GM12878 (cell line): Measurements from ENCODE around the gene HEXA. TPM values are rescaled to one million over a fixed set of nuclear protein-coding genes. Genes with fewer than 3 reads are reported as not detected.

Source experiments
- ATAC-seq: fragments of 200-7000 bp; cut with Tn5 transposase; 3 replicates; pipeline ENCODE4 v1.9.1; 2020; ENCODE audit warnings: mild to moderate bottlenecking, moderate library complexity
- BruUV-seq: library from RNA; stranded (reverse); fragments of 400-500 nt; replicated peaks from 2 replicates; lab custom pipeline; 2021; lab: Mats Ljungman, UMichigan
- CTCF ChIA-PET: fragments of 300-600 bp; sonication (Branson Sonifier 250); formaldehyde crosslinking; extraction: SDS; loops from one replicate; lab custom pipeline; 2021; ENCODE audit warnings: inconsistent platforms; lab: Yijun Ruan, JAX
- POLR2A ChIA-PET: fragments of 350-600 bp; formaldehyde crosslinking; extraction: SDS; loops from one replicate; lab custom pipeline; 2021; ENCODE audit warnings: inconsistent platforms; lab: Charles Lee
- RAD21 ChIA-PET: fragments of 300-600 bp; sonication (Branson Sonifier 250); formaldehyde crosslinking; loops from one replicate; lab custom pipeline; 2023; ENCODE audit warnings: antibody characterized with exemption; ENCODE audit not compliant: unreplicated experiment; lab: Charles Lee
- SMC1A ChIA-PET: fragments of 300-600 bp; sonication (Branson Sonifier 250); formaldehyde crosslinking; loops from one replicate; lab custom pipeline; 2023; ENCODE audit not compliant: unreplicated experiment, uncharacterized antibody; lab: Charles Lee
- DNase-seq: peaks from one replicate; pipeline ENCODE4 v3.0.0-alpha.2; 2011; ENCODE audit warnings: low read depth, low spot score
- FAIRE-seq: peaks from 3 replicates; lab custom pipeline; 2011; peaks lifted over from hg19 to GRCh38; lab: Jason Lieb, UNC
- H2AFZ ChIP-seq: 2 replicates; pipeline ENCODE4 v1.6.0; 2011; ENCODE audit warnings: low read depth, low read length, control low read depth; ENCODE audit not compliant: control insufficient read depth
- H3K27ac ChIP-seq: 2 replicates; pipeline ENCODE4 v1.5.1; 2011; ENCODE audit warnings: control low read depth; ENCODE audit not compliant: control insufficient read depth, insufficient read depth
- H3K27me3 ChIP-seq, 2 experiments: replicated peaks in 1 of 2; 2 replicates each; pipeline versions ENCODE4 v1.6.0 to v1.6.1; 2011; ENCODE audit warnings: low read length in 1 of 2; ENCODE audit not compliant: control insufficient read depth in 2 of 2, insufficient read depth in 2 of 2
- H3K36me3 ChIP-seq, 2 experiments: 2 replicates each; pipeline ENCODE4 v1.5.1; 2011; ENCODE audit warnings: low read length in 1 of 2; ENCODE audit not compliant: control insufficient read depth in 2 of 2, insufficient read depth in 2 of 2
- H3K4me1 ChIP-seq: 2 replicates; pipeline ENCODE4 v1.6.1; 2011; ENCODE audit warnings: mild to moderate bottlenecking, low read length, moderate library complexity, mixed read lengths; ENCODE audit not compliant: control insufficient read depth, insufficient read depth
- H3K4me2 ChIP-seq: 2 replicates; pipeline ENCODE4 v1.6.0; 2011; ENCODE audit warnings: control low read depth; ENCODE audit not compliant: control insufficient read depth, insufficient read depth
- H3K4me3 ChIP-seq: fragments of 200-600 bp; sonication (generic); 2 replicates; pipeline ENCODE4 v1.5.1; 2016
- H3K79me2 ChIP-seq: 2 replicates; pipeline ENCODE4 v1.6.0; 2011; ENCODE audit warnings: low read length; ENCODE audit not compliant: control insufficient read depth, insufficient read depth
- H3K9ac ChIP-seq: 2 replicates; pipeline ENCODE4 v1.8.0; 2011; ENCODE audit warnings: low read length, control low read depth, mixed read lengths; ENCODE audit not compliant: control insufficient read depth, insufficient read depth
- H3K9me3 ChIP-seq: replicated peaks from 3 replicates; pipeline ENCODE4 v1.5.1; 2011; ENCODE audit warnings: mild to moderate bottlenecking, low read length; ENCODE audit not compliant: control insufficient read depth, insufficient read depth
- H4K20me1 ChIP-seq: 2 replicates; pipeline ENCODE4 v1.6.0; 2011; ENCODE audit not compliant: control insufficient read depth, insufficient read depth
- CBFB ChIP-seq: IDR thresholded peaks from 2 replicates; pipeline ENCODE4 v1.6.1; 2016; ENCODE audit warnings: antibody characterized with exemption, low read depth
- MEF2B ChIP-seq: fragments of 450-650 bp; IDR thresholded peaks from 2 replicates; pipeline ENCODE4 v1.6.1; 2018; ENCODE audit warnings: mild to moderate bottlenecking, moderate library complexity; ENCODE audit not compliant: partially characterized antibody, poor library complexity, severe bottlenecking
- NFYA ChIP-seq: IDR thresholded peaks from 2 replicates; pipeline ENCODE4 v1.6.1; 2011; ENCODE audit warnings: low read depth, mild to moderate bottlenecking, low read length, improper control_type of control experiment, borderline replicate concordance
- SMC3 ChIP-seq: IDR thresholded peaks from 2 replicates; pipeline ENCODE4 v1.6.1; 2011; ENCODE audit warnings: low read length, improper control_type of control experiment, borderline replicate concordance
- ZZZ3 ChIP-seq: IDR thresholded peaks from 2 replicates; pipeline ENCODE4 v1.6.1; 2011; ENCODE audit warnings: low read depth; ENCODE audit not compliant: control insufficient read depth, insufficient read length
- WGBS: methylation state at CpG from one replicate; pipeline ENCODE4 v1.1.6; 2016; ENCODE audit warnings: low lambda C conversion rate; ENCODE audit not compliant: insufficient replicate concordance, insufficient coverage; ENCODE audit errors: missing lambda C conversion rate; 5-methylcytosine and 5-hydroxymethylcytosine counted together
- in situ Hi-C: fragments of 300-500 bp; cut with MboI; formaldehyde crosslinking; loops from 9 replicates; pipeline ENCODE4 v1.14.3; 2018; ENCODE audit warnings: mixed read lengths
- intact Hi-C: fragments of 100-400 bp; cut with micrococcal nuclease; formaldehyde crosslinking; loops from one replicate; pipeline ENCODE4 v1.14.2; 2022; ENCODE audit not compliant: unreplicated experiment
- polyA plus RNA-seq, 11 experiments: library from polyadenylated mRNA; depleted of rRNA in 4 of 11; unstranded in 6 of 11; stranded (reverse) in 5 of 11; fragments of >200 nt; fragmentation: Nextera tagmentation in 4 of 11; fragmentation: Illumina TruSeq in 1 of 11; extraction: Ambion mirVana in 4 of 11; extraction: Trizol in 1 of 11; gene quantifications; 1 replicate in 1 of 11; 2 replicates in 10 of 11; pipeline versions ENCODE4 v1.2.1 to v1.2.3, GENCODE V29; 2011 to 2016; ENCODE audit warnings: inconsistent platforms in 2 of 11, missing spikeins in 2 of 11, low read depth in 1 of 11
- total RNA-seq, 4 experiments: library from RNA; depleted of rRNA in 3 of 4; stranded (reverse); fragments of >200 nt in 3 of 4; fragmentation: Illumina TruSeq in 1 of 4; extraction: Trizol in 1 of 4; gene quantifications; 2 replicates each; pipeline versions ENCODE4 v1.2.1 to v1.2.3, GENCODE V29; 2013 to 2021
- TF ChIP-seq, protein P1 (sequence below): IDR thresholded peaks from 2 replicates; pipeline ENCODE4 v1.6.1; 2012; ENCODE audit warnings: low read length, inconsistent platforms

Gene HEXA
- total and polyA plus RNA-seq, 10 of the 15 experiments (the other 5 are each of a cell fraction or from before 2014, with no cell fraction given), result 24.5 to 151 (median 69.3) TPM

DNA sequence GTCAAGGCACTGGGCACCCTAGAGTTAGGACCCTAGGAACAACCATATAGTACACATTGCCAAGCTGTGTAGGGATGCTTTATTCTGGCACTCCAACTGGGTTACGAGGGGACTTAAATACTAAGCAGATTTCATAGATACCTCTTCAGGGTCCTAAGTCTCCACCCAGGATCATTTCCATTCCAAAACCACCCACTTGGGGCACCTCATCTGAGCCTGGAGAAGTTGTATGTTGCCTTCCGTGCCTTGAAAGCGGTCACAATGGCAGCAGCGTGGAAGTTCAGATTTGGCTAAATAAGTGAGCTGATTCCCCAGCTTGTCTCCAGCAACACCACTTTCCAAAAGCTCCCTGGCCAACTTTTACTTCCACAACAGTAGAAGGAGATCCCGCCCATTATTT lies 26.9 kb upstream of the HEXA start (continued):
- no peak for TF ChIP-seq NFYA
- no peak for TF ChIP-seq ZZZ3
- TF ChIP-seq MEF2B, result no peak

DNA sequence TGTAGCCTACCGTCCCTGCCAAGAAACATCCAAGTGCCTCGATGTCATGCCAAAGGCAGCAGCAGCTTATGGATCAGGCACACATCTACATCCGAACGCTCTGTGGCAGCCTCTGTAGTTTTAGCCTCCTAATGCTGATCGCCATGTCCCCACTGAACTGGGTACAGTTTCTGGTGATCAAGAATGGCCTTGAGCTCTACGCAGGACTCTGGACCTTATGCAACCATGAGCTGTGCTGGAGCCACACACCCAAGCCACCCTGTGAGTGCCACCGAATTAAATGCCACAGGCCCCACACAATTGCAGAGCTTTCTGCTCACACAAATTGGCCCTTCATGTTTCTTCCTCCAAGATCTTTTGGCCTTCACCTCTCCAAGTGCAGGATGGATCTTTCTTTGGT lies 22.8 kb upstream of the HEXA start:
- intact Hi-C loops (no loop called here), in situ Hi-C loops (no loop called here)
- H3K4me2 ChIP-seq, result no peak overlapping the region
- H3K27me3 ChIP-seq, result no peaks in the 10 kb centered on the region; a peak in 2 of 4 replicates
- ChIA-PET CTCF (interaction anchor here (1.0 kb wide), 1 partner anchor 38 kb away, joined by 3 read pairs; no protein-coding TSS in a partner anchor), RAD21 (no interaction called here), POLR2A (no interaction called here), SMC1A (interaction anchor here (0.6 kb wide), 1 partner anchor 1699 kb away, joined by 3 read pairs; no protein-coding TSS in a partner anchor)
- no peak overlapping the region for H3K9ac ChIP-seq
- no peaks in the 10 kb centered on the region for H3K36me3 ChIP-seq
- 77% methylated on average over 7 of the region's 7 CpGs for WGBS
- FAIRE-seq (no peak), ATAC-seq (no peak), DNase-seq (no peak)
- H4K20me1 ChIP-seq, result no peaks in the 10 kb centered on the region
- no TSS peak for BruUV-seq
- H3K4me3 ChIP-seq, result no peak overlapping the region
- H3K4me1 ChIP-seq, result no peaks in the 10 kb centered on the region
- H2AFZ ChIP-seq, result no peak overlapping the region
- H3K27ac ChIP-seq, result no peak overlapping the region
- no peaks in the 10 kb centered on the region for H3K79me2 ChIP-seq
- TF ChIP-seq CBFB (no peak), SMC3 (no peak)
- TF ChIP-seq, protein P1, sequence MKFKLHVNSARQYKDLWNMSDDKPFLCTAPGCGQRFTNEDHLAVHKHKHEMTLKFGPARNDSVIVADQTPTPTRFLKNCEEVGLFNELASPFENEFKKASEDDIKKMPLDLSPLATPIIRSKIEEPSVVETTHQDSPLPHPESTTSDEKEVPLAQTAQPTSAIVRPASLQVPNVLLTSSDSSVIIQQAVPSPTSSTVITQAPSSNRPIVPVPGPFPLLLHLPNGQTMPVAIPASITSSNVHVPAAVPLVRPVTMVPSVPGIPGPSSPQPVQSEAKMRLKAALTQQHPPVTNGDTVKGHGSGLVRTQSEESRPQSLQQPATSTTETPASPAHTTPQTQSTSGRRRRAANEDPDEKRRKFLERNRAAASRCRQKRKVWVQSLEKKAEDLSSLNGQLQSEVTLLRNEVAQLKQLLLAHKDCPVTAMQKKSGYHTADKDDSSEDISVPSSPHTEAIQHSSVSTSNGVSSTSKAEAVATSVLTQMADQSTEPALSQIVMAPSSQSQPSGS, result no peak
- H3K9me3 ChIP-seq, result no peaks in the 10 kb centered on the region
